Activated CD4-positive, alpha-beta memory T cell treated with anti-CD3 and anti-CD28 coated beads for 36 hours (primary cell): ENCODE measurements around the gene BACH2. TPM values are rescaled to one million over a fixed set of nuclear protein-coding genes. Genes with fewer than 3 reads are reported as not detected.

Source experiments
- CTCF ChIA-PET: fragments of 350-600 bp; sonication (Branson Sonifier 250); formaldehyde crosslinking; loops from one replicate; lab custom pipeline; 2021; ENCODE audit warnings: antibody characterized with exemption, inconsistent platforms; lab: Charles Lee
- POLR2A ChIA-PET: fragments of 350-600 bp; sonication (Branson Sonifier 250); formaldehyde crosslinking; loops from one replicate; lab custom pipeline; 2021; ENCODE audit warnings: antibody characterized with exemption; lab: Charles Lee
- DNase-seq: peaks from one replicate; pipeline ENCODE4 v3.0.0-alpha.2; 2020
- H3K27ac Mint-ChIP-seq: one replicate; pipeline ENCODE4 v1.8.0; 2021; ENCODE audit warnings: mixed read lengths
- H3K27me3 Mint-ChIP-seq: one replicate; pipeline ENCODE4 v1.8.0; 2021; ENCODE audit warnings: mixed read lengths
- H3K36me3 Mint-ChIP-seq: one replicate; pipeline ENCODE4 v1.8.0; 2021; ENCODE audit warnings: mixed read lengths
- H3K4me1 Mint-ChIP-seq: one replicate; pipeline ENCODE4 v1.8.0; 2021; ENCODE audit warnings: low read depth, mixed read lengths
- H3K4me3 Mint-ChIP-seq: one replicate; pipeline ENCODE4 v1.8.0; 2021; ENCODE audit warnings: mild to moderate bottlenecking, mixed read lengths
- H3K9me3 Mint-ChIP-seq: one replicate; pipeline ENCODE4 v1.8.0; 2021; ENCODE audit warnings: mixed read lengths
- intact Hi-C: fragments of 100-400 bp; cut with micrococcal nuclease; formaldehyde crosslinking; loops from one replicate; pipeline ENCODE4 v1.15.1; 2023
- total RNA-seq, 2 experiments: library from RNA; stranded (reverse); gene quantifications; one replicate each; pipeline ENCODE4 v1.2.3, GENCODE V29; 2021

Gene BACH2
- total RNA-seq, 2 experiments from 2014 or later: 49.2 to 55.4 TPM

DNA sequence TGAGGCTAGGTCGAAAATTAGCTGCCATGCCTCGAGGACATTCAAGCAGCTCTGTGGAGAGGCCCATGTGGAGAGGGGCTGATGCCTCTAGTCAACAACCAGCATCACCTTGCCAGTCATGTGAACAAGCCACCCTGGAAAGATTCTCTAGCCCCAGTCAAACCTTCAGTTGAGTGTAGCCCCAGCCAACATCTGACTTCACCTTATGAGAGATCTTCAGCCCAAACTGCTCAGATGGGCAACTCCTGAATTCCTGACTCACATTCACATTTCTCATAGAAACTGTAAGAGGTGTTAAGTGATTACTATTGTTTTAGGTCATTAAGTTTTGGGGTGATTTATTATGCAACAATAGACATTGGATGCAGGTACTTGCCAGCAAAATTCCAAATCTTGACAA lies 357.5 kb downstream of the BACH2 start:
- no peak for DNase-seq
- H3K36me3 Mint-ChIP-seq: peaks cover 56% of the 10 kb centered on the region

GRCh38 chr6:89938014-89938413 lies 358.6 kb downstream of the BACH2 start:
- CTCF ChIA-PET: interaction anchor here (0.6 to 1.0 kb wide), 3 partner anchors 238 to 543 kb away, joined by 3 to 4 read pairs (median 3); no protein-coding TSS in a partner anchor
- no peaks in the 10 kb centered on the region for H3K27me3 Mint-ChIP-seq
- no peak overlapping the region for H3K27ac Mint-ChIP-seq
- intact Hi-C loops: no loop called here
- peaks cover 25% of the 10 kb centered on the region for H3K4me1 Mint-ChIP-seq
- POLR2A ChIA-PET: no interaction called here
- no peak for DNase-seq
- H3K4me3 Mint-ChIP-seq: no peak overlapping the region
- H3K9me3 Mint-ChIP-seq: no peaks in the 10 kb centered on the region
- peaks cover 55% of the 10 kb centered on the region for H3K36me3 Mint-ChIP-seq

More for the DNA sequence above, 357.5 kb downstream of the BACH2 start:
- intact Hi-C loops: no loop called here
- Mint-ChIP-seq H3K27me3 (no peaks in the 10 kb centered on the region), H3K9me3 (no peaks in the 10 kb centered on the region), H3K27ac (no peak overlapping the region), H3K4me3 (no peak overlapping the region), H3K4me1 (peaks cover 28% of the 10 kb centered on the region)
- CTCF ChIA-PET: interaction anchor here (6.8 kb wide), 1 partner anchor 538 kb away, joined by 132 read pairs; no protein-coding TSS in a partner anchor
- POLR2A ChIA-PET: no interaction called here

DNA sequence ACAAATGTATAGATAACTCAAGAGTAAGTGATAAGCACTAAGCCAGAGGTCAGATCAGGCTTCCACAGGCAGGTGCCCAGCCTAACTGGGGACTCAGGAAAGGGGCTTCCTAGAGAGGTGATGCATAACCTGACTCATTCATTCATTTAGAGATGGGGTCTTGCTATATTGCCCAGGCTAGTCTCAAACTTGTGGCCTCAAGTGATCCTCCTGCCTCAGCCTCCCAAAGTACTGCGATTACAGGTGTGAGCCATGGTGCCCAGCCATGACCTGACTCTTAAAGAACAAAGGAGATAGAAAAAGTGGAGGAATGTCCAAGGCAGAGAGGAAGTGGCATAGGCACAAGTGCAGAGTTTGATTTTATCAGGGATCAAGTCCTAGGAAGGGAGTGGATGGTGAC lies 360.5 kb downstream of the BACH2 start:
- Mint-ChIP-seq H3K9me3 (no peaks in the 10 kb centered on the region), H3K27me3 (no peaks in the 10 kb centered on the region), H3K36me3 (peaks cover 59% of the 10 kb centered on the region), H3K4me1 (peaks cover 16% of the 10 kb centered on the region), H3K27ac (no peak overlapping the region), H3K4me3 (no peak overlapping the region)
- POLR2A ChIA-PET: no interaction called here
- CTCF ChIA-PET: interaction anchor here (0.5 to 1.4 kb wide), 2 partner anchors 543 to 558 kb away, joined by 3 to 4 read pairs; no protein-coding TSS in a partner anchor
- intact Hi-C loops: no loop called here
- no peak for DNase-seq

DNA sequence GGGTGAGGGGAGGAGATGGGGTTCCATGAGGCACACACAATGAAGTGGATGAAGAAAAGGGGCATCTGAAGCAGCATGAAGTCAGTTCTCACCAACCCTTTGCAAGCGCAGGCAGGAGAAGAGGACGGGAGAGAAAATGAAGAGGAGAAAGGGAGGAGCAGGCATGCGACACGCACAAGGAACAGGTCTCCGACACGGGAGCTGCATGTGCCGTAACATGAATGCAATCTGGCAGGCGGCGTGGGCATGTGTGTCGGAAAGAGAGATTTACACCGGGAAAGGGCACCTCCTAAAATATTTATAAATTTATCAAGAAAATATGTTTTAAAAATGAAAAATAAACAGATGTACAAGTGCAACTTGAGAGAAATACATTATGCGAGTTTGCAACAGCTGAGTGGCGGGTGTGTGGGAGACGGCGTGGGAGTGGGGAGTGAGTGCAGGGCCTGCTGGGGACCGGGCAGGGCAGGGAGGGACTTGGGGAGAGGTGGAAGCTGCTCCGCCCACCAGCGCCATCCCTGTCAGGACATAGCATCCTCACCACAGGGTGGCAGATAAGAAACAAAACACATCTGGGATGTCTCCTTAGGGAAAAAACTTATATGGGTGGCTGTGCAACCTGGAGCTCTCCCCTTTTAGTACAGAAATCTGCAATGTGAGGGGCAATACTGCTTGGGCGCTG lies 361.8 kb downstream of the BACH2 start:
- ChIA-PET CTCF (no interaction called here), POLR2A (no interaction called here)
- Mint-ChIP-seq H3K27ac (no peak overlapping the region), H3K4me1 (peaks cover 14% of the 10 kb centered on the region), H3K4me3 (no peak overlapping the region), H3K9me3 (no peaks in the 10 kb centered on the region), H3K27me3 (no peaks in the 10 kb centered on the region), H3K36me3 (peaks cover 62% of the 10 kb centered on the region)
- no peak for DNase-seq
- intact Hi-C loops: no loop called here

DNA sequence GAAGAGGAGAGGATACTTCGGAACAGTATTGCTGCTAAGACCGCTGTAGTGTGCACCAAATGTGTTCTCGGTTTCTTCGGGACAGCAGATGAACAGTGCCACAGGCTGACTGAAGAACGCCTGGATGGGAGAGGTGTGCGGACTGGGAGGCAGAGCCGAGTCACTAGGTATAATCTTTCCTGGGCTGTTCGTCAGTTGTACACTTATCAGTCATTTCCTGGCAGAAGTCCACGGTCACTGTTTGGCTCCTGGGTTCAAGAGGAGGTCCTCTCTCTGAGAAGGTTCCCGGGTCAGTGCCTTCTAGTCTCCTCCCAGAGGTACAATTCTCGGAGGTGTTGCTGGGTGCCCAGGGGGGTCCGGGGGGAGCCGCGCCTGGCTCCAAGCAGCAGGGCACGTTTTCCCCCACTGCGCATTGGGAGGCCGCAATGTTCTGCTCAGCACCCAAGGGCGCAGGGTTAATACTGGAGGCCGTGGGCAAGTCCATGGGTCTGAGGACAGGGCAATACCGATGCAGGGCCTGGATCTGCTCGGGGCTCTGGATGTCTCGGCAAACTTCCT lies 364.3 kb downstream of the BACH2 start:
- intact Hi-C loops: no loop called here
- CTCF ChIA-PET: no interaction called here
- H3K9me3 Mint-ChIP-seq: no peaks in the 10 kb centered on the region
- POLR2A ChIA-PET: no interaction called here
- H3K4me3 Mint-ChIP-seq: no peak overlapping the region
- peaks cover 30% of the 10 kb centered on the region for H3K4me1 Mint-ChIP-seq
- H3K27ac Mint-ChIP-seq: no peak overlapping the region
- H3K27me3 Mint-ChIP-seq: no peaks in the 10 kb centered on the region
- peaks cover 67% of the 10 kb centered on the region for H3K36me3 Mint-ChIP-seq
- no peak for DNase-seq

GRCh38 chr6:89930789-89931188 lies 365.9 kb downstream of the BACH2 start:
- H3K36me3 Mint-ChIP-seq: peaks cover 56% of the 10 kb centered on the region
- peaks cover 36% of the 10 kb centered on the region for H3K4me1 Mint-ChIP-seq
- peak overlapping the region; percentile 30 for H3K27ac Mint-ChIP-seq
- no peaks in the 10 kb centered on the region for H3K9me3 Mint-ChIP-seq
- no peaks in the 10 kb centered on the region for H3K27me3 Mint-ChIP-seq
- no peak for DNase-seq
- H3K4me3 Mint-ChIP-seq: no peak overlapping the region
- CTCF ChIA-PET: interaction anchor here (1.9 kb wide), 1 partner anchor 10 kb away, joined by 6 read pairs; no protein-coding TSS in a partner anchor
- intact Hi-C loops: no loop called here
- POLR2A ChIA-PET: no interaction called here

DNA sequence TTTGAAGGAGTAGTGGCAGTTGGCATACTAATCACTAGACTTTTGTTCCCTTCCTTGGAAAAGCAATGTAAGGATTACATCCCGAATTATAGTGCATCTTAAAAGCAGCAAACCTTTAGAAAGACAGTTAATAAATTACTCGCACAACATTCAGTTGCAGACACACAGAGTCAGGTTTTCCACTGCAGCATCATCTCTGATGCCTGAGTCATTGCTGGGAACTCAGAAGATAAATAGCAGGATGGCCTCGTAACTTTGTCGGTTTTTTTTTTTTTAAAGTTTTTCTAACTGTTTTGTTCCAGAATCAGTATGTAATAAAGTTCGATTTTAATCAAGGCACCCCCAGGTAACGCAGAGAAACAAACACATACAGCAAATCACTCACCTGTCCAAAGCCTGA lies 368.0 kb downstream of the BACH2 start:
- no peaks in the 10 kb centered on the region for H3K9me3 Mint-ChIP-seq
- no peaks in the 10 kb centered on the region for H3K27me3 Mint-ChIP-seq
- ChIA-PET POLR2A (no interaction called here), CTCF (interaction anchor here (1.4 kb wide), 1 partner anchor 12 kb away, joined by 4 read pairs; no protein-coding TSS in a partner anchor)
- H3K4me1 Mint-ChIP-seq: peaks cover 36% of the 10 kb centered on the region
- intact Hi-C loops: no loop called here
- peak overlapping the region; percentile 62 for H3K27ac Mint-ChIP-seq
- H3K36me3 Mint-ChIP-seq: peaks cover 46% of the 10 kb centered on the region
- H3K4me3 Mint-ChIP-seq: no peak overlapping the region
- peak; percentile 65 for DNase-seq

DNA sequence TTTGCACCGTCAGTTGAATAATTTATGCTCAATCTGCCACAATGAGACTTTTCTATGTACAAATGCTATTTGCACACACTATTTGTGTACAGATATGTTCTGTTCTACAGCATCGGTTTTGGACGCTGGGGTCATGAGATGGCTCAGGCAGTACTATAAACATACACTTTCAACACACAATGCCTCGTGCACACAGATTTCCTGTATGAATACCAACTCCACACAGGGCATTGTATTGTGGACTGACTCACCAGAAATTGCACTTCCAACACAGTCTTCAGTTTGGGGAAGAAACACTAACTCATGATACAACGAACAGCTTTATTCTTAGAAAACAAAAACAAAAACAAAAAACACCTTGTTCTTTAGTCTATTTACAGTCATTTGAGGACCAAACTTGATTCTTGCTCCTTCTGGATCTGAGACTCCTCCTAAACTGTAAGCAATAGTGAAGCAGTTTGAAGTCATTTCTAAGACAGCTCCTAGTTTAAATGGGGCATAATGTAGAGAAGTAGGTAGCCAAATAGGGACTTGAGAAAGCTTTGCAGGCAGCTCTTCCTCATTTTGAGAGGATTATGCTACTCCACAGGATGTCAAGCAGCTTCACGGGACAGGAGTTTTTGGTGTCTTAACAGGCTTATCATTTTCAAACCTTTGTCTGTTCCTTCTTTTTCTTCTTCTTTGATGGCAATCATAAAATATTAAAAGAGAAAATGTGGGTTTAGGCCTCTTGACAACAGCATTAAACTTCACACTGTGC lies 368.7 kb downstream of the BACH2 start:
- CTCF ChIA-PET: interaction anchor here (1.4 kb wide), 1 partner anchor 12 kb away, joined by 4 read pairs; no protein-coding TSS in a partner anchor
- Mint-ChIP-seq H3K27me3 (no peaks in the 10 kb centered on the region), H3K27ac (peak overlapping the region; percentile 62), H3K9me3 (no peaks in the 10 kb centered on the region), H3K36me3 (peaks cover 40% of the 10 kb centered on the region), H3K4me3 (no peak overlapping the region), H3K4me1 (peaks cover 36% of the 10 kb centered on the region)
- intact Hi-C loops: no loop called here
- DNase-seq: no peak
- POLR2A ChIA-PET: no interaction called here

GRCh38 chr6:89927264-89927663 lies 369.4 kb downstream of the BACH2 start:
- CTCF ChIA-PET: interaction anchor here (1.4 kb wide), 1 partner anchor 13 kb away, joined by 4 read pairs; no protein-coding TSS in a partner anchor

GRCh38 chr6:89925826-89926225 lies 370.8 kb downstream of the BACH2 start:
- POLR2A ChIA-PET: no interaction called here

More at GRCh38 chr6:89927264-89927663, 369.4 kb downstream of the BACH2 start:
- Mint-ChIP-seq H3K36me3 (peaks cover 35% of the 10 kb centered on the region), H3K27ac (no peak overlapping the region), H3K9me3 (no peaks in the 10 kb centered on the region), H3K4me1 (peaks cover 36% of the 10 kb centered on the region), H3K4me3 (no peak overlapping the region), H3K27me3 (no peaks in the 10 kb centered on the region)
- POLR2A ChIA-PET: no interaction called here
- no peak for DNase-seq
- intact Hi-C loops: no loop called here

DNA sequence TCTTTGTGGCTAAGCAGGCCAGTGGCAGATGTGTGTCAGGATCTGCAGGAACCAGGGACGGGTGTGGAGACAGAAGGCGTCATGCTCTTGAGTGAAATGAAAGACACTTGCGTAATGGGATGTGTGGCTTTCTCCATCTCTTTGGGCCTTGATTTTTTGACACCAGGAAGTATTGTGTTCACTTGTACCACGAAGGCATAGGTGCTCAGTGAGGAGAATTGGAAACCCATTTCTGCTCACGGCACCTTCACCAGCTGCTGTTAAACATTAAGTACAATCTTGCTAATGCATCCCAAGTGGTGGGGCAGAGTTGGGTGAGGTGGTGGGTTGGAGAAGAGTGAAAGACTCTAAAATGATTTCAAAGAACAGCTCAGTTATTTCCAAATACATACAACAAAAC lies 372.4 kb downstream of the BACH2 start:
- POLR2A ChIA-PET: no interaction called here
- no peak for DNase-seq
- CTCF ChIA-PET: no interaction called here
- Mint-ChIP-seq H3K4me3 (no peak overlapping the region), H3K4me1 (peaks cover 24% of the 10 kb centered on the region), H3K36me3 (peaks cover 17% of the 10 kb centered on the region), H3K27ac (no peak overlapping the region), H3K9me3 (no peaks in the 10 kb centered on the region), H3K27me3 (no peaks in the 10 kb centered on the region)
- intact Hi-C loops: no loop called here

More at GRCh38 chr6:89925826-89926225, 370.8 kb downstream of the BACH2 start:
- intact Hi-C loops: no loop called here
- CTCF ChIA-PET: no interaction called here
- Mint-ChIP-seq H3K9me3 (no peaks in the 10 kb centered on the region), H3K4me1 (peaks cover 36% of the 10 kb centered on the region), H3K36me3 (peaks cover 29% of the 10 kb centered on the region), H3K27me3 (no peaks in the 10 kb centered on the region), H3K4me3 (no peak overlapping the region), H3K27ac (no peak overlapping the region)
- no peak for DNase-seq

DNA sequence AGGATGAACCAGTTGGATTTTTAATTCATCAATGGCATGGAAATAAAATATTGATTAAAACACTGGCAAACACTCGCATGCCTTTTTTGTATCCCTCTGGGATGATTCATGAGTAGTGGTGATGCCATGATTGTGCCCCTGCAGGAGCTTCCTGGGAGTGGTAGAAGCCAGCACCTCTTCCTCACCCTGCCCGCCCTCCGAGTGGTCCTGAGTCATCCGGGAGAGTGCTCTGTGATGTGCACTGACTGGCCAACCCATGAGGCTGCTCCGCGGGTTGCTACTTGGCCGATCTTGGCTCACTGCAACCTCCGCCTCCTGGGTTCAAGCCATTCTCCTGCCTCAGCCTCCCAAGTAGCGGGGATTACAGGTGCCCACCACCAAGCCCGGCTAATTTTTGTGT lies 375.0 kb downstream of the BACH2 start:
- Mint-ChIP-seq H3K4me3 (no peak overlapping the region), H3K27me3 (peaks cover 2% of the 10 kb centered on the region), H3K27ac (no peak overlapping the region), H3K4me1 (no peaks in the 10 kb centered on the region), H3K36me3 (peaks cover 3% of the 10 kb centered on the region), H3K9me3 (peaks cover 8% of the 10 kb centered on the region)
- ChIA-PET POLR2A (no interaction called here), CTCF (no interaction called here)
- intact Hi-C loops: no loop called here
- DNase-seq: no peak
